ENCODE measurements around the gene UQCC2.

UQCC2 gene

GRCh38 chr6:33744001-33744848 lies 32.7 kb upstream of the UQCC2 start:
- peak; percentile 78 for DNase-seq

GRCh38 chr6:33742837-33743236 lies 31.3 kb upstream of the UQCC2 start:
- DNase-seq, result no peak

GRCh38 chr6:33742092-33742491 lies 30.6 kb upstream of the UQCC2 start:
- DNase-seq, result no peak

- DNase-seq, result no peak
Measured at GRCh38 chr6:33740794-33741193, 29.3 kb upstream of the UQCC2 start.

- no peak for DNase-seq
Measured at GRCh38 chr6:33740204-33740608, 28.7 kb upstream of the UQCC2 start.

- DNase-seq, result no peak
Measured at GRCh38 chr6:33739571-33739970, 28.1 kb upstream of the UQCC2 start.

- no peak for DNase-seq
Measured at GRCh38 chr6:33738879-33739278, 27.4 kb upstream of the UQCC2 start.

- no peak for DNase-seq
Measured at GRCh38 chr6:33738153-33738552, 26.7 kb upstream of the UQCC2 start.

GRCh38 chr6:33737267-33738026 lies 25.9 kb upstream of the UQCC2 start:
- DNase-seq, result no peak

- no peak for DNase-seq
Measured at GRCh38 chr6:33735216-33735615, 23.7 kb upstream of the UQCC2 start.

- no peak for DNase-seq
Measured at GRCh38 chr6:33733709-33734007, 22.2 kb upstream of the UQCC2 start.

- DNase-seq, result no peak
Measured at GRCh38 chr6:33732817-33733708, 21.6 kb upstream of the UQCC2 start.

- no peak for DNase-seq
Measured at GRCh38 chr6:33732385-33732784, 20.9 kb upstream of the UQCC2 start.

- DNase-seq, result no peak
Measured at GRCh38 chr6:33731751-33732282, 20.3 kb upstream of the UQCC2 start.

GRCh38 chr6:33731035-33731434 lies 19.5 kb upstream of the UQCC2 start:
- no peak for DNase-seq

- no peak for DNase-seq
Measured at GRCh38 chr6:33730611-33731010, 19.1 kb upstream of the UQCC2 start.

GRCh38 chr6:33729059-33729458 lies 17.6 kb upstream of the UQCC2 start:
- no peak for DNase-seq

- no peak for DNase-seq
Measured at GRCh38 chr6:33728438-33728837, 16.9 kb upstream of the UQCC2 start.

GRCh38 chr6:33727932-33728331 lies 16.4 kb upstream of the UQCC2 start:
- DNase-seq, result no peak

- no peak for DNase-seq
Measured at GRCh38 chr6:33727126-33727525, 15.6 kb upstream of the UQCC2 start.

GRCh38 chr6:33726696-33727095 lies 15.2 kb upstream of the UQCC2 start:
- DNase-seq, result no peak

GRCh38 chr6:33725891-33726673 lies 14.6 kb upstream of the UQCC2 start:
- DNase-seq, result no peak

All from femur (tissue), 1 donor.